Measurements from ENCODE around the gene REXO5. TPM values are rescaled to one million over a fixed set of nuclear protein-coding genes. Genes with fewer than 3 reads are reported as not detected.

The REXO5 gene
- total RNA-seq, 1 donor from 2014 or later: 5.4 TPM

DNA sequence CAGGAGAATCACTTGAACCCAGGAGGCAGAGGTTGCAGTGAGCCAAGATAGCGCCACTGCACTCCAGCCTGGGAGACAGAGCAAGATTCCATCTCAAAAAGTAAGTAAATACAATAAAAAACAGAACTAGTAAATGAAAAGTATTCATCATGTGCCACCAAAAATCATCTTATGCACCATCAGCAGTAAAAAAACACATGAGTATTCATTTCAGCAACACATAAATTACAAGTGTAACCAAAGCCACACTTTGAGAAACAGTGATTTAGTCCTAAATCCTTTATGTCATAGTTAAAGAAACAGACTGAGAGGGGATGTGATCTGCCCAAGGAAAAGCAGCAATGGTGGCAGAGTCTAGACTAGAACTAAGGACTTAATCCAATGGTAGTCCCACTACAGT lies 80.9 kb downstream of the REXO5 start:
- intact Hi-C loops (cut with micrococcal nuclease): no loop called here
- no peak for ATAC-seq

GRCh38 chr16:20889625-20890275 lies 83.4 kb downstream of the REXO5 start:
- intact Hi-C loops (cut with micrococcal nuclease): no loop called here
- ATAC-seq (no peak), DNase-seq (no peak)

More for the DNA sequence above, 80.9 kb downstream of the REXO5 start:
- no peak for DNase-seq

GRCh38 chr16:20894388-20894787 lies 88.1 kb downstream of the REXO5 start:
- intact Hi-C loops (cut with micrococcal nuclease): no loop called here
- DNase-seq (no peak), ATAC-seq (peak; percentile 18)

DNA sequence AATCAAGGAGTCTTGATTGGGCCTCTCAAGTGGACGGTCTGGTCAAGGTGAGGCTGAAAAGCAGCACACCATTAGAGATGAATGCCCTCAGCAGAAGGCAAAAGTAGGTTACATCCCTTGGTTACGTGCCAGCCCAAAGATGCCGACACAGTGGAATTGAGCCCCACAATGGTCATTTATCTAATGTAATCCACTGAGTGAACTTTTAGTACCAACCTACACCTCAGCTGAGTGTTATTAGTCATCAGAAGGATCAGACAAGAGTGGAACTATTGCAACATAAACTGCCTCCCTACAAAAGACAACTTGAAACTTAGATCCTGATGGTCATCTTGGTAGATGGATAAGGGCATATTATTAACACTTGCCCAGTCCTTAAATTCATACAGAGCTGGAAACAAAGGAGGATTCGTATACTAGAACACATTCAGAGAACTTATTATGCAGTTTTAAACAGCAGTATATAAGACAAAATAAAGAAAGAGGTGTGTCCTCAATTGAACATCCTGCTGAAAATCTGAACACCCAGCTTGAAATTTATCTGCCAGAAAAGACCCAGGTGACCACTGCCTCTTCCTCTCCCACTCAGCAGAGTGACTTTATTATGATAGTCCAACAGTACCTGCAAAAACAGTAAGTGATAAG lies 91.0 kb downstream of the REXO5 start:
- intact Hi-C loops (cut with micrococcal nuclease): no loop called here
- ATAC-seq (no peak), DNase-seq (no peak)

DNA sequence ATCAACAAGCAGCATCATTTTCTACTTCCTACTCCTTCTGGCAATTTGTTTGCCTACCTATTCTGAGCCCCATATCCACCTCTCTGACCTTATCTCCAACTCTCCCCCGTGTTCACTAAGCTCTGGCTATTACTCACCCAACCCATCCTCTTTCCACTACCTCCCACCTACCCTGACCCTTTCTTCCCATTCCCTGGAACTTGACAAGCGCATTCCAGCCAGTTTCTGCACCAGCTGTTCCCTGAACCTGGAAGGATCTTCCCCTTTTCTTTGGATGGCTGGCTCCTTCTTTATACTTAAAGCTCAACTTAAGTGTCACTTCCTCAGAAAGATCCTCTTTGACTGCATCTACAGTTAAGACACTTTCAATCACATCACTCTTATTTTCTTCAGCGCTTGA lies 91.6 kb downstream of the REXO5 start:
- intact Hi-C loops (cut with micrococcal nuclease): no loop called here
- ATAC-seq: no peak

DNA sequence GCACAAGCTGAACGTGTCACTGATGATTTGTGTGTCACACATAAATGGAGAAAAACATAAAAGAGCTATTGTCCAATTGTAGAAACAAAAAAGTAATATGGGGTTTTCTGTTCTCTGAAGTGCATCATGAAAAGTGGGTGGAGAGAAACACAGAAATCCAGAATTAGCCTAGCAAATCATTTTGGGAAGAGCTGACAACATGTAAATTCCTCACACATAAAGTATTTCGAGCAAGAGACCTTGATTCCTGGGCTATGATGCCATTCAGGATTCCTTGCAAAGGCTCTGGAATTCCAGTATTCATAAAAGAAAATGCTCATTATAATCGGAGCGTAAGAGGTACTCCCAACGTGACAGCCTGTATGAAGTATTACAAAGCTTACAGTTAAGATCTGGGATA lies 92.7 kb downstream of the REXO5 start:
- intact Hi-C loops (cut with micrococcal nuclease): no loop called here
- ATAC-seq (no peak), DNase-seq (no peak)

More for the DNA sequence above, 91.6 kb downstream of the REXO5 start:
- DNase-seq: no peak

Other genes with a start within 250 kb of the REXO5 start
- not detected for gene ACSM2B, start 230.2 kb upstream of the REXO5 start, total RNA-seq
- 0.22 TPM for gene ACSM1, start 108.8 kb upstream of the REXO5 start, total RNA-seq
- gene THUMPD1, start 64.7 kb upstream of the REXO5 start, total RNA-seq: 17.5 TPM
- 9.2 TPM for gene ACSM3, start 42.5 kb upstream of the REXO5 start, total RNA-seq
- 11.5 TPM for gene ERI2, start 55 bp upstream of the REXO5 start, total RNA-seq
- 16.5 TPM for gene DCUN1D3, start 93.8 kb downstream of the REXO5 start, total RNA-seq
- gene LYRM1, start 94.2 kb downstream of the REXO5 start, total RNA-seq: 71.5 TPM